ENCODE measurements around the gene SYNPO2.

Gene SYNPO2

DNA sequence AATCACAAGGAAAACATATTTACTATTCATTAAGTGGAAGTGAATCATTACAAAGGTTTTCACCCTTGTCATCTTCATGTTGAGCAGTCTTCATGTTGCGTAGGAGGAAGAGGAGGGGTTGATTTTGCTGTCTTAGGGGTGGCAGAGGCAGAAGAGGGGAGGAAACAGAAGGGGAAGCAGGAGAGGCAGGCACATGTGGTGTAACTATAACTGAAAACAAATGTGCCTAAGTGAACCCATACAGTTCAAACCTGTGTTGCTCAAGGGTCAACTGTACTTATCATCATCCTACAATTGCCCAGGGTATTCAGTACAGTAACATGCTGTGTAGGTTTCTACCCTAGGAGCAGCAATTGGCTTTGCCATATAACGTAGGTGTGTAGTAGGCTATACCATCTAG lies 47.2 kb downstream of the SYNPO2 start:
- no peak for DNase-seq (ENCODE audit: low read depth in 2 of 2)

GRCh38 chr4:118936406-118936805 lies 47.8 kb downstream of the SYNPO2 start:
- no peak for DNase-seq (ENCODE audit: low read depth in 2 of 2)

DNA sequence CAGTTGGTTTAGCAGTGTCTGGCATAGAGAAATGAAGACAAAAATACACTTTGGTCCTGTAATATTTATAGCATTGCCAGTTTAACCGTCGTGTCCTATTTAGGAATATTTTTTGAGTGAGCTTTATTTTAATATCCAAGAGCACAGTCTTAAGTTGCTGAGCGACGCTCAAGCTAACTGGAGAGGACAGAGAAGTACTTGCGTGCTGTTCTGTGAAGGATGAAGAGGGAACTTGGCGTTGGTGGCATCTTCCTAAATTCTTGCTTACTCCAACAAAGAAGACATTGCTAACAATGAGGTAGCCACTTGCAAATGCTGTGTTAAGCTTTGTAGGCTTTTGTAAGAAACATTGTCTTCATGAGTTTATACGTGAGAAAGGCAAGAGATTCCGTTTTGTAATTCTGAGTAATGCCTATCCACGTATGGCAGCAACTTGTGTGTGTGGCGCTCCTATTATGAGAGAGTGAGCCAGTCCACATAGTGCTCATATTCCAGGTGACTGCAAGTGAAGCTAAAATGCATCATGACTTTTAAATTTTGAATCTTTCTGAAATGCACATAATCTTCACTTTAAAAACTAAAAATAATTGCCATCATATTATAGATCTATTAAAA lies 50.6 kb downstream of the SYNPO2 start:
- no peak for DNase-seq (ENCODE audit: low read depth in 2 of 2)

- no peak for DNase-seq (ENCODE audit: low read depth in 2 of 2)
Measured at GRCh38 chr4:118941149-118941548, 52.5 kb downstream of the SYNPO2 start.

DNA sequence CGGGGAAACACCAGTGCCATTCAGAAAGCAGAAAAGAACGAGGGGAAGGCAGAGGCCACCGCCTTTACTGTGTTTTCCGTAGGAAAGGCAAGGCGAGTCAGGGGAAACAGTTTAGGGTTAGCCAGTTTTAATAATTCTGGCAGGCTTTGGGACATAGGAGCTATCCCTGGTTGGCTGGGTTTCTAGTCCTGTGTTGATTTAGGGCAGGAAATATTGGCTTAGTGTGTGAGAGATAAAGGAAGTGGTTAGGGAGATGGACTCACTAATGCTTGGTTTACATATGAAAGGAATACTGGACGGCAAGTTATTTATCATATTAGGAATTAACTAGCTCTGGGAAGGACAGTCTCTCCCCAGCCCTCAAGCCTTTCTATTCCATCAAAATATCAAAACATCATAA lies 53.1 kb downstream of the SYNPO2 start:
- no peak for DNase-seq (ENCODE audit: low read depth in 2 of 2)

DNA sequence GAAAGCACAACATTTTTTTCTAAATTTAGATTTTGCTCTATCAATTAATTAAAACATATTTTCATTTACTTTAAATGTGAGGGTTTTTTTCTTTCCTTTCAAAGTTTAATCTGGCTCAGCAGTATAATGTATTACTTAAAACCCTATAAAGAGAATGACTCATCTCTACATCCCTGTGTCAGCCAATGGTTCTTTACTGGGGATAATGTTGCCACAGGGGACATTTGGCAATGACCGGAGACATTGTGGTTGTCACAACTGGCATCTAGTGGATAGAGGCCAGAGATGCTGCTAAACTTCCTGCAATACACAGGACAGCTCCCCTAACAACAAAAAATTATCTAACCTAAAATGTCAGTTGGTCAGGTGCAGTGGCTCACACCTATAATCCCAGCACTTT lies 53.8 kb downstream of the SYNPO2 start:
- DNase-seq (ENCODE audit: low read depth in 2 of 2): no peak

DNA sequence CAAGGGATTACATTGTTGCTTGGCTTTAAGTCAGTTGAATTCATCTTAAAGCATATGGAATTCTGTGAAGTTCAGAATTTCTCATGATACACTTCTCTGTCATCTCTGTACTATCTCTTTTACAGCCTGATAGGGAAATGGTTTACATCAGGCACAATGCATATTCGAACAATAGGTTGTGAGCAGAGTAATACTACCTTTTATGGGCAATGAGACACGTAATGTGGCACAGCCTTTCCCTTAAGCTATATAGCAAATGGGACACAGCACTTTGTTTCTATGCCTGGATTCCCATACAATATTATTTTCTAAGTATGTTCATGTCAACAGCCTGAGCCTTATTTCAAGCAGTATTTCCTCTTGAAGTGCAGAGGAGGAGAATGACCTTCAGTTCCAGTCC lies 58.4 kb downstream of the SYNPO2 start:
- no peak for DNase-seq (ENCODE audit: low read depth in 2 of 2)

DNA sequence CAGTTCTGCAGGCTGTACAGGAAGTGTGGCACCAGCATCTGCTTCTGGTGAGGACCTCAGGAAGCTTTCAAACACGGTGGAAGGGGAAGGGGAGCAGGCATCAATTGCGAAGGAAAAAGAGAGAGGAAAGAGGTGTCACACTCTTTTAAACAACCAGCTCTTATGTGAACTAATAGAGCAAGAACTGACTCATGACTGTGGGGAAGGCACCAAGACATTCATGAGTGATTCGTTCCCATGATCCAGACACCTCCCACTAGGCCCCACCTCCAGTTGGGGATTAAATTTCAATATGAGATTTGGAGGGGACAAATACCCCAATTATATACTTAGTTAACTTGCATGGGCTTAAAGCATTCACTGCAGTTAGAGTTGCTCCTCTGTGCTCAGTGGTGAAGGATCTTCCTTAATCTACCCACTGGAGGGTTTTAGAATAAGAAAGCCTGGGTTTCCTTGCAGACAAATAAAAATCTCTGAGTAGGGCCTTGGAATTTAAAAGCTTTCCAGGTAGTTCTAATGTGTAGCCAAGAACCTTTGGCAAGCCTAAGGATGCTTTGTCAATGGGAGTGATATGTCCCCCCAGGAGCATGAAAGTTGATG lies 60.0 kb downstream of the SYNPO2 start:
- no peak for DNase-seq (ENCODE audit: low read depth in 2 of 2)

- DNase-seq (ENCODE audit: low read depth in 2 of 2): no peak
Measured at GRCh38 chr4:118950224-118950623, 61.6 kb downstream of the SYNPO2 start.

DNA sequence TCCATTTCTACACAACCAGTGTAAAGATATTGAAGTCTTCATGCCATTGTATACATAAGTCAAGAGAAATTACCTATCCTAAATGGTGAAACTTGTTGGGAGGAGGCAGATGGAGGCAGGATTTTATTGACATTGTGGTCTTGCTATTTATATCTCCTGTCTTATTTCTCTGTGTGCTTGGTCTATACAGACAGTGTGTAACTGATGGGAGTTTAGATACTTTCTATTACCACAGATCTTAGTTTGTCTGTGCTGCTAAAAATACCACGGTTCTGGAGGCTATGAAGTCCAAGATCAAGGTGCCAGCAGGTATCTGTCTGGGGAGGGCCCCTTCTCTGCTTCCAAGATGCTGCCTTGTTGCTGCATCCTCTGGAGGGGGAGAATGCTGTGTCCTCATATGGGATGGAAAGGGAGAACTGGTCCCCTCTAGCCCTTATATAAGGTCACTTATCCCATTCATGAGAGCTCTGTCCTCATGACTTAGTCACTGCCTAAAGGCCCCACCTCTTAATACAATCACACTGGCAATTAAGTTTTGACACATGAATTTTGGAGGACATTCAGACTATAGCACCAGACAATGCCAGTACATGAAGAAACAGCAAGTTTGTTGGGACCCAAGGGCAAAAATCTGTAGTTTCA lies 62.4 kb downstream of the SYNPO2 start:
- DNase-seq (ENCODE audit: low read depth in 2 of 2): no peak

DNA sequence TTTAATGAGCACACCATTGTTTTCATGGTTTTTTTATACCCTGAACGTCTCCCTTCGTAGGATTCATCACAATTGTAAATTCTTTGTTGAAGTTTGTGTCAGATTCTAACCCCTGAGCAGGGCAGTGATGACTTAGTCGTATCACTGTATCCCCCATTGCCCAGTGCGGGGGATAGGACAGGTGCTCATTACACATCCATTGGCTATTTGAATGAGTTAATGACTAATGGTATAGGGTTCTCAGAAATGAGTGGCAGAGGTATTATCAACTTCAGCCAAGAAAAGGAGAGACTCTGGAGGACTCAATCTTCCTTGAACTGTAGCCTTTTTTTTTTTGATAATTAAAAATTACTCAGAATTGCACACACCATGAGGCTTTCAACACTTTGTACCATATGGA lies 64.6 kb downstream of the SYNPO2 start:
- no peak for DNase-seq (ENCODE audit: low read depth in 2 of 2)

DNA sequence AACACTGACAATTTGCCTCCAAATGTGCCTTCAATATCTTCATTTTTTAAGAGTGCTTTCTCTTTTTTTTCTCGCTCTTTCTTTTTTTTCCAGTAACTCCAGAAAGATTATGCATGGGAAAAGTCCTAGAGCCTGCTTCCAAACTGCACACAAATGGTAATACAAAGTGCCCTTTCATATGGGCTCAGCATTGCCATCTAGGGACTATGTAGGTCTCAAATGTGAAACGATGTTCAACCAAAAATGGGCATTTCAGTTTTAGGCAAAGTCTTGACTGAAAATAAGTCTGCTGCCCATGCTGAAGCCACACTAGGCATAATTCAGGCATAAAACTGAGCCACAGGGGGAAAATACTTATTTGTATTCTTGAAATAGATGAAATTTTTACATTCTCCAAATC lies 65.6 kb downstream of the SYNPO2 start:
- DNase-seq (ENCODE audit: low read depth in 2 of 2): no peak

GRCh38 chr4:118955515-118955914 lies 66.9 kb downstream of the SYNPO2 start:
- DNase-seq (ENCODE audit: low read depth in 2 of 2): no peak

DNA sequence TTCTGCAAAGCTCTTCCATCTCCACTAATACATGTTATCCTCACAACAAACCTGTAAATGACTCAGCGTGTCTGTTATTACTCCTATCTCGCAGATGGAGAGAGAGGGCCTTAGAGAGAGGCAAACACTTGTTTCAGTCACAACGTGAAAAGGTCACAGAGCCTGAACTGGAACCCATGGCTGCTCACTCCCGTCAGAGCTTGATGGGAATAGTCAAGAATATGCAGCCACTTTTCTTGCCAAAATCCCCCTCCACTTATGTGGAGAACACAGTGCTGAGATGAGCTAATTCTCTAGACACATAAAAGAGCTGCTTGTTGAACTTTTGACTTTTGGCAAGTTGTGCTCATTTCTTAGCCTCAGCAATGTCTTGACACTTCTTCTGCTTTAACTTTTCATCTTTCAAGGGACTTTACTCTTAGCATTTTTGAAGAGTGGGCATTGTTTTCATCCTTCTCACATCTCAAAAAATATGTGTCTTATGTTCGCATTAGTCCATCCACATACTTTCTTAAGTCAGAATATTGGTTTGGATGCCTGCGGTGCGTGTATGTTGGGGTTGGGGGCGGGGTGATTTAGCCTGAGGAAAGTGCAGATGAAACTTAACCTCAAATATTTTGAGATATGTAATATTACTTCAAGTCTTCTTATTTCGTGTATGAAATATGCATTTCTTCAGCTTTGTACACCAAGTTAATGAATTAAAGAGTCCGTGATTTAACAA lies 69.2 kb downstream of the SYNPO2 start:
- DNase-seq (ENCODE audit: low read depth in 2 of 2): no peak

DNA sequence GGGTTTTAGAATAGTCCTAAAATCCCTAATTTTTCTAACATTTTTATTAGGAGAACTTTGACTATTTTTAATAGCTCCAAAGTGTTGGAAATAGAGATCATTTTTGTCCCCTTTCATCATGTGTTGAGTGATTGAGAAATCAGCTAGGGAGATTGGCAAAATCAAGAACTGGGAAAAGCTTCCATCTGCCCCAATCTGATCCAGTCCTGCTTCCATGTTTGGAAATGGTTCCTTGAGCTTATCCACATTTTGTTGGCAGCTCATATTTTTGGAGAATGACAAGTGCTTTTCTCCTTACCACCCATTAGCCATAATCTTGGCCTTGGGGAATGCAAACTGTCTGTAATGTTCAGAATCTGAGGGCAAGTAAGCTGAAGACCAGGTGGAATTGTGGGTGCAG lies 73.9 kb downstream of the SYNPO2 start:
- no peak for DNase-seq (ENCODE audit: low read depth in 2 of 2)

GRCh38 chr4:118964891-118965411 lies 76.3 kb downstream of the SYNPO2 start:
- no peak for DNase-seq (ENCODE audit: low read depth in 2 of 2)

- no peak for DNase-seq (ENCODE audit: low read depth in 2 of 2)
Measured at GRCh38 chr4:118967393-118967792, 78.7 kb downstream of the SYNPO2 start.

GRCh38 chr4:118968005-118968404 lies 79.4 kb downstream of the SYNPO2 start:
- no peak for DNase-seq (ENCODE audit: low read depth in 2 of 2)

DNA sequence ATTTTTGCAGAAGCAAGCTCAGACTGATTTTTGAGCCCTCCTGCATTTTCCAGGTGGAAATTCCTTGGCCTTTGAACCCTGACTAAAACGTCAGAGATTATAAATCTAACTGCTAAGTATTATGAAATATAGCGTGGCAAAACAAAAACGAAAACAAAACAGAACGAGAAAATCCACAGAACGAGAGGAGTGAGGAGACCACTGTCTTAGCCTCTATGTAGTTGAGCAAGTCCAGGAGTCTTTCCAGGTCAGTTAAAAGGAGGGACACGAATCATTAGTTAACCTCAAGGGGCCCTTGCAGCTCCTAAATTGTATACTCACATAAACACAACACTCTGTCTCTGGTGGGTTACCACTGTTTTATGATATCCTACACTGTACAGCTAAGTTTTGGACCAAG lies 80.2 kb downstream of the SYNPO2 start:
- no peak for DNase-seq (ENCODE audit: low read depth in 2 of 2)

- no peak for DNase-seq (ENCODE audit: low read depth in 2 of 2)
Measured at GRCh38 chr4:118969359-118969758, 80.7 kb downstream of the SYNPO2 start.

- no peak for DNase-seq (ENCODE audit: low read depth in 2 of 2)
Measured at GRCh38 chr4:118972167-118972566, 83.5 kb downstream of the SYNPO2 start.

DNA sequence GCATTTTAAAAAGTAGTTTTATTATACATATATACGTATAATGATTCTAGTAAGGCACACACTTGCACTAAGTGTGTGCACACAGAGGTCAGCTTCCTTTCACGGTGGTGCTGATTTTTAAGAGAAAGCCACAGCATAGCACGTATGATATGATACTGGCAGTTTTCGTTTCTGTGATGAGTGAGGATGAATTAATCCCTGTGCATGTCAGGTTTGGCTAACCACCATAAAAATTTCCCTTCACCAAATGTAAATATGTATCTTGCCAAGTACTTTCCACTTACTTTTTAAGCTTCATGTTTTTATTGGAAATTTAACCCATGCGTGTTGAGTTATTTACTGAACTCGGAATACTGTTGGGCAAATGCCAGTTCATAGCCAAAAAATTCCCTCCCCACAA lies 84.6 kb downstream of the SYNPO2 start:
- no peak for DNase-seq (ENCODE audit: low read depth in 2 of 2)

DNA sequence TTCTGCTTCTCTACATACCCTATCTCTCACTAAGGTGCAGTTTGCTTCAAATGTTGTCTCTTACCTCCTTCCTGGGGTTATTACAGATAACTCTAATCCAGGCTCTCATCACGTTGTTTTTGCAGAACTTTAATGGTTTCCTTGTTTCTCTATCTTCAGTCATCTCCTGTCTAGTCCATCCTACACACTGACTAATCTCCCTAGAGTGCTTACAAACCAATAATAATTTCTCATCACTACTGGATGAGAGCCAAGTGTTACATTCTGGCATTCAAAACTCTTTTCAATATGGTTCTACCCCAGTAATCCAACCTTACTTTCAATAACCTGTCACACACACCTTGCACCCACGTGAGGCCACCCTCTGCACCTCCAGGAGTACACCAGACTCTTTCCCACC lies 86.1 kb downstream of the SYNPO2 start:
- no peak for DNase-seq (ENCODE audit: low read depth in 2 of 2)

Measured in stimulated activated CD8-positive, alpha-beta memory T cell treated with anti-CD3 and anti-CD28 coated beads, Interleukin-15, amount 100 ng/mL, for 4 hours (primary cell).